Hematopoietic multipotent progenitor cell treated with erythropoietin and hydrocortisone succinate and interleukin-3 and kit ligand, for 6 days (in vitro differentiated cells): ENCODE data around the gene TNIK.
A peak's percentile ranks its signal among the peaks of the same experiment; 100 is the strongest.
"Not testable (repeated sequence)": the region's sequence is repeated elsewhere in the genome, so short reads cannot be mapped to it uniquely, and the experiment has no call there.

Experiments used
- DNase-seq: peaks from one replicate; pipeline ENCODE4 v3.0.0-alpha.2; 2015

TNIK gene

DNA sequence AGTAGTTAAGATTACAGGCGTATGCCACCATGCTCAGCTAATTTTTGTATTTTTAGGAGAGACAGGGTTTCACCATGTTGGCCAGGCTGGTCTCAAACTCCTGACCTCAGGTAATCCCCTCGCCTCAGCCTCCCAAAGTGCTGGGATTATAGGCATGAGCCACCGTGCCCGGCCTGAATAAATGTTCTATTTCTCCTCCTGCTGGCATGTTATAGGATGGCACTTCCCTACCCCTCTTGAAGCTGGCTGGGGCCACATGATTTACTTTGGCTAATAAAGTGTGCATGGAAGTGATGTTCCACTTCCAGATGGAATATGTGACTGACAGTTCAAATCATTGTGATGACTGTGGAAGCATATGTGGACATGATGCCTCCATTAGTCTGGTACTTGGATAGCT is 77.9 kb downstream of the TNIK start:
- not testable (repeated sequence) for DNase-seq

DNA sequence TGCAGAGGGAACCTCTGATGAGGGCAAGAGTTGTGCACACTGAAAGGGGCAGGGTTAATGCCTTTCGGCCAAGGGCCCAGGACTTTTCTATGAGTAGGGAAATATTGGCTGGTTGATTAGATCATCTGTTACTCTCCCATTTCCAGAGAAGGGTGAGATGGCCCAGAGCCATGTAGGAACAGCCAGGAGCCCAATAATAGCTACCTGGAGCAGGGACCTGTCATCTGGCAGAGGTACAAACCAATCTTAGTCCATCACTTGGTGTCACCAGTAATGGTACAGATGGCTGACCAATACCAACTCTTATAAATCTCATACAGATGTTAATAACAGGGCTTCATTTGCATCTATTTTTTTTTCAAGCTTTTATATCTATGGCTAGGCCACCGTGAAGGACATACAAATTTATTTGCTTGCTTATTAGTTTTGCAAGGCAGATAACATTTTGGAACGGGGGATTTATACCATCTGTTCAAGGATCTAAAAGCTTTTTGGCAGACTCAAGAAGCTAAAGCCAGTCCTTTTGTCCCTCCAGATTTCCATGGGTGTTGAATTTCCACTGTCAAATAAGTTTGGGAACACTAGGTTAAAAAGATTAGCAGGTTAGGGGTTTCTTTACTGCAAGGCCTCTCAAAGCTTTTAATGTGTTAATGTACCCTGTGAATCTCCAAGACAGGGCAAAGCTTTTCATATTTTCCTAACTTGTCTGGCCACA is 79.3 kb downstream of the TNIK start:
- no peak for DNase-seq

DNA sequence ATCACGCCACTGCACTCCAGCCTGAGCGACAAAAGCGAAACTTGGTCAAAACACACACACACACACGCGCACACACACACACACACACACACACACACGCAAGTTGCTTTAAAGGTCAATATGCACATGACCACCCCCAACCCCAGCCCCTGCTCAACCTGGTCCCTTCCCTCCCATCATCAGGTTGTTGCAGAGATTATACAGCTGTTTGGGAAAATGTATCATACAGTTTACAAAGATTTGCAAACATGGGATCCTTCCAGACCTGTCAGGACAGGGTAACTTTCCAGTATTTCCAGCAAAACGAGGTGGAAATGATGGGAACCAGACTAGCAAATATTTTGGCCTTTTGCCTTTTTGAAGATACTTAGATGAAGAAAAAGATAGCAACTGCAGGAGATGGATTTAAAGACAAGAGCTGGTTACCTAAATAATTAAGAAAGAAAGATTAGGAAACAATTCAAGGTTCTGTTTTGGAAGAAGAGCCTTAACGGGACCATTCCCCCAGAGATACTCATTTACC is 80.2 kb downstream of the TNIK start:
- no peak for DNase-seq

DNA sequence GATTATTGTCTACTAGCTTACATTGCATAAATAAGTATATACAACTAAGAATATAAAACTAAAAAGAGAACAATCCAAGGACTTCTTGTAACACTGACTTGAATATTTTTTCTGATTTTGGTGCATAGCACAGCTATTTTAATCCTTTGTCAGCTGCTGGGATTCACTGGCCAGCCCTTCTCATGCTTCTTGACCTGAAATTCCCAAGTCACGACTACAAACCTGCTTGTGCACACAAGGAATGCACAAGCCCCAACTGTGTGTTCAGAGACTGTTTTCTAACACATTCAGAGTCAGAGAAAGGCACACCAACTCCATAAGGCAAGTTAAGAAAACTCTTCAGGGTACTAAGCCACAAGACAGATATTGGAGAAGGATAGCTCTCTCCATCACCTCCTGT is 80.9 kb downstream of the TNIK start:
- no peak for DNase-seq

DNA sequence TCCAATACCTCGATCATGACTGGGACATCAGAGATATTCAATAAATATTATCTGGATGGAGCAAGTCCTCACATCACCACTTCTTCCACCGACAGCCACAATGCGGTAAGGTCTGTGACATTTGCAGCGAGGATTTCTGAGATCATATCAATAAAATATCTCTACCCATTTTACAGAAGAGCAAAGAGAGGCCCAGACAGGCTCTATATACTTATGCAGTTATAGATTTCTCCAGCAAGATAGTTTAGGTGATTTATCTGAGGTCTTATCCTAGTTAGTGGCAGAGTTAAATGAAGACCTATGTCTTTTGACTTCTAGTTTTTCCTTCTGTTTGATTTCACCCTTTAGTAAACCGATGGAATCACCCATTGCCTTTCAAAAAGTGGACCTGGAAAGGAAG is 81.6 kb downstream of the TNIK start:
- no peak for DNase-seq

DNA sequence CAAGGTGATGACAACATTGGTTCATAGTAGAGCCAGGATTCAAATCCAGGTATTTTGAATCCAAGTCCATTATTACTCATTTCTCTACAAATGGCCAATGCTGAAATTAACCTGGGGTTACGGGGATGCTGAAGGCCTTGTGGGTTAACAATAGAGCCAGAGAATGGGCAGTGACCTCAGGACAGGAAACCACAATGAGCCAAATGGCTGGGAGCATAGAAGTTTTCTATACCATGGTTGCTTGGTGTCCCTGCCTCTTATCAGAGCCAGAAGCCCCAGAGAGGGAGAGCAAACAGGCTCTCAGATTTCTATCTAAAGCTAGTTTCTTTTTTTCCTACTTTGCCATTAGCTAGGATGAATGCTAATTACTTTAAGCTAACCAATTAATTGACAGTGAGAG is 82.3 kb downstream of the TNIK start:
- peak; percentile 18 for DNase-seq

DNA sequence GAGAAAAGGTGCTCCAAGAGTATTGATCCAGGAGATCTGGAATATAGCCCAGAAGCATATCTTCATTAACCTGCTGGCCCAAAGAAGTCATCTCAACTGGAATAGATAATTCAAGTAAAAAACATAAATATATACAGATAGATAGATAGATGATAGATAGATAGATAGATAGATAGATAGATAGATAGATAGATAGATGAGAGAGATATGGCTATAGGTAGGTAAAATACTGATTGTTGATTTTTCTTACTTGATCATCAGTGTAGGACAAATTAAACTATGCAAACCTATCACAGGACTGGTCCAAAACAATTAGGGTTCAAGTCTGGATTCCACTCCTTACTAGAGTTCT is 83.6 kb downstream of the TNIK start:
- no peak for DNase-seq

DNA sequence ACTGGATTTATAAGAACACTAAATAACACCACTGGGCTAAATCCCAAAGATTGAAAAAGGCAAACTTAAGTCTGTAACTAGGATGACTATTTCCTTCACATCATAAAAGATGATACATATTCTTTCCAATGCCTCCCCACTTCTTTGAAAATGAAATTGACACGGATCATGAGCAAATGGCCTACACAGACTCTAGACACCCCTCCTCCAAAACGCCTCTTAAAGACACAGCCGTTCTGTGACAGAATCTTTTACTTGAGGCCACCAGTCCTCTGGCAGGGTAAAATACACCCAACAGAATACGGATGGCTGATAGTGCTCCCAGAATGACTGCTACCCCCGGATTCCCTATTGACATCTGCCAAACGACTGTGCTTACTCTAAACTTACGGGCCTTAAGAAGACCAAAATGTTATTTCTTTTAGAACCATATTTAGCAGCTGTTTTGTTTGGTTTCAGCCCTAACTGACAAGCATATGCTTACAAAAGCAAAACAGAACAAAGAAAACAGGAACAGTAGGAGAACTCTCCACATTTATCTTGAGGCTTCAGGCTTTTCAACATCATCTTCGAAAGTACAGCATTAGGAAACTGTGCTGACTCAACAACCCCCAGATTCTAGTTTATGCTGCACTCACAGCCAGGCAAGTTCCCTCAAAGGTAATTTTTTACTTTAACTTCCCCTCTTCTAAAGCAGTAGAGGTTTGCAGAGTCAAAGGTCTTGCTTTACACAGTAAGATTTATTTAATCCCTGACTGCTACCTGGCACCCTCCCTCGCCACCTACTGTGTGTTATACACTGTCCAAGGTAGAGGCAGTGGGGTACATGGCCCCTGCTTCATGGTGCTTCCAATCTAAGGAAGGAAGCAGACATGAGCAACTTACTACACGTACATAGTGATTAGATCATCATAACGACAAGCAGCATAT is 84.3 kb downstream of the TNIK start:
- DNase-seq = peak; percentile 76

DNA sequence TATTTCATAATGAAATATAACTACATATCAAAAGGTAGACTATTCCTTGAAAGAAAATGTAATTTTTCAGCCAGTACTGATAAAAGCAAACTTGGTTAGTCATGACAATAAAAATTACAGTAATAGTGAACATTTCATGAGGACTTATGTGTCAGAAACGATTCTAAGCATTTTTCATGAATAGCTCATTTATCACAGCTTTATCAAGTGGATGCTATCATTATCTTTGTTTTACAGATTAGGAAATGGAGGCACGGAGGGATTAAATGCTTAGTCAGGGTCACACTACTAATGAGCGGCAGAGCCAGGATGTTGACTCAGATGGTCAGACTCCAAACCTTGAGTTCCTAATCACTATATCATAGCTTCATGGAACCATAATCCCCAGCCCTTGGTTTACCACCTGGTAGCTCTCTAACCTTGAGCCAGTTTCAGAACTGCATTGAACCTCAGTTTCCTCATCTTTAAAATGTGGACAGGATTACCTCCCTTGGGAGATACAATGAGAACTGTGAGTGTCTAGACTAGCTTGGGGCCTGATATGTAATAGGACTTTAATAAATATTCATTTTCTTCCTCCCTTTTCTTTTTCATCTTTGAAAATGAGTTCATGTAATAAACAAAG is 85.4 kb downstream of the TNIK start:
- peak; percentile 57 for DNase-seq

DNA sequence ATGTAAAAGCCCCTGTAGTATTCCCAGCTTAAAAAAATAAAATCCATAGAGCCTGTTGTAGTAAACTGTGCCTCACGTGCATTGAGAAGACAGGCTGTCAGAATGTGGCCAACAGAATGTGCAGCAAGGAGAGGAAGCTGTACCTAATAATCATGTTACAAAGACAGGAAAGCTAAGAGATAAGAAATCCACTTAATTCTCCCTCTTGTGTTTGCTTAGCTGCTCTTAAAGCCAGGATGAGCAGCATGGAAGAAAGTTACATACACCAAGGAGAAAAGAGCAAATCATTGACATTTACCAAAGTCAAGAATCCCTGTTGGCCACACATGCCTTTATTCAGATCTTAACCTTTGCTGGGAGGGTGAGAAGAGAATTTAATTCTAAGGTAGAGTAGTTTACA is 85.9 kb downstream of the TNIK start:
- DNase-seq = peak; percentile 34

DNA sequence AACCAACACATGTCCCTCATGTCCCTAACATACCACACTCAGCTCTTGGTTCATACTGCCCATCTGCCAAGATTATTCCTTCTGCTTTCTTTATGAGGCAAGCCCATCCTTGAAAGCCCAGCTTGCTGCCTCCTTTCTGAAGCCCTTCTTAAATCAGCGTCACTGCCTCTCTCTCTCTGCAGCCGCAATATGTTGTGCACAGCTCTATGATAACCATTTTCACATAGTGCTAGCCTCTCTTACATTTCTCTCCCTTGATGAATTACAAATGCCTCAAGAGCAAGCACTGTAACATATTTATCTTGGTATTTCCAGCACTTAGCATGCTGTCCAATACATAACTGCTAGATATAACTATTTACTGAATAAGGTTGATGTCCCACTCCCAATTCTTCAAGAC is 86.5 kb downstream of the TNIK start:
- no peak for DNase-seq

DNA sequence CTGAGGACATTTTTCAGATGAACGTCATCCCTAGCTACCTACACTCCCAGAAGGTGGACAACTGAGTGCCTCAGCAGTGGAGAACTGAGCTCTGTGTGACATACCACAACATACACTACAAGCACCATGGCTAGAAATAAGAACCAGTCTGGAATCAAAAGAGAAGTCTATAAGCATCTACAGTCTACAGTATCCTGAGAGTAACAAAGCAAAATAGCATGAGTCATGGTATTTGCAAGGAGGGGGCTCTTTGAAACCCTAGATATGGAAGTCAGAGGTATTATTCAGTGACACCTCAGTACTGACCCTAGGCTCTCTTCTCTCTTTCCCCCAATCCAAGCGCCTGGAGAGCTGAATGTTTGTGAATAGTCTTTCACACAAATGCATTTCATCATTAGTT is 87.5 kb downstream of the TNIK start:
- no peak for DNase-seq

DNA sequence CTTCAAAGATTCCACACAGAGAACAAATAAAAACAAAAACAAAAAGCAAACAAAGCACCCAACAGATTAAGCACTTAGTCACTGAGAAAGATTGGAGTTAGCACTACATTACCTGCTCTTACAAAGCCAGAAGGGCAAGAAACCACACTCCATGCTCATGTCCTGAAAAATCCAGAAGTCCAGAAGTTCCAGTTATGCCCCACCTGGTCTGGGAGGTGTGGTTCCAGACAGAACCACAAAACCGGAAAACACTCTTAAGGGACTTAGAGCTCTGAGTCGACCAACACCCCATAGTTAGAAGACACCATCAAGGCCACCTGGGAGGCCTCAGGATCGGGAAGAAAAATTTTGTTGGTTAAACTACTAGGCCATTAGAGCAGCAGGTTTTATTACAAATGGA is 88.9 kb downstream of the TNIK start:
- DNase-seq = no peak

DNA sequence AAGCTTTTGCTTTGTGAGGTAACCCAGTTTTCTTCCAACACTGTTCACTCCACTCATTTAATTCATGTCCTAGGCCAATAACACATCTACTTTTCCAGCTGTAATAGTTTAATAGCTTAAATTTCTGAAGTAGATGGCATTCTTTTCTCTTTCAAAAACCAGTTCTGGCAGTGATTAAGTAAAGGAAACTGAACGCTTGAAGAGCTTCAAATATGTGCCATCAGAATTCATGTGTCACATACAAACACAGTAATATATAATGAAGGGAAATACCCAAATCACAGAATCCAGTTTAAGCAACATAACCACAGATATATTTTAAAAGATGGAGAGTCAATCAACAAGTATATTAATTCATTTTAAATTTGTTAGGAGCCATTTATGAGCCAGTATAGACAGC is 91.0 kb downstream of the TNIK start:
- no peak for DNase-seq

DNA sequence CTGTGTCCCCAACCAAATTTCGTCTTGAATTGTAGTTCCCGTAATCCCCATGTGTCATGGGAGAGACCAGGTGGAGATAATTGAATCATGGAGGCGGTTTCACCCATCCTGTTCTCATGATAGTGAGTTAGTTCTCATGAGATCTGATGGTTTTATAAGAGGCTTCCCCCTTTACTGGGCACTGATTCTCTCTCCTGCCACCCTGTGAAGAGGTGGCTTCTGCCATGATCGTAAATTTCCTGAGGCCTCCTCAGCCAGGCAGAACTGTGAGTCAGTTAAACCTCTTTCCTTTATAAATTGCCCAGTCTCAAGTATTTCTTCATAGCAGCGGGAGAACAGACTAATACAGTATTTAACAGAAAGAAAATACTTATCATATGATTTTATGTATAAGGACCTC is 93.5 kb downstream of the TNIK start:
- not testable (repeated sequence) for DNase-seq

DNA sequence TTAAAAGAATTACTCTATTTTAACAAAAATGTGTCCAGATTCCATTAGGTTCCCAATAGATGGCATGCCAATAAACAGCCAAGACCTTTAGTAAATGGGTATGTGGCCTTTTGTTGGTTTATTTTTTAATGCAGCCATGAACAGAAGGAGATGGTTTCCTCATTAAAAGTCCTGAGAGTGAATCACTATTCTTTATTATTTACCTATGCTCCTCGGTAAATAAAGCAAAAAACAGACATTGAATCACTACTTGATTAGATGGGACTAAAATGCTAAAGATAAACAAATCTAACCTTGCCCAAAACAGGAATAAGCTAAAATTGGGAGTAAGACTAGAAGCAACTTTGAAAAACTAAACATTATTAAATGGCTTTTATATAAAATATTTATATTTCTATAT is 94.2 kb downstream of the TNIK start:
- no peak for DNase-seq

DNA sequence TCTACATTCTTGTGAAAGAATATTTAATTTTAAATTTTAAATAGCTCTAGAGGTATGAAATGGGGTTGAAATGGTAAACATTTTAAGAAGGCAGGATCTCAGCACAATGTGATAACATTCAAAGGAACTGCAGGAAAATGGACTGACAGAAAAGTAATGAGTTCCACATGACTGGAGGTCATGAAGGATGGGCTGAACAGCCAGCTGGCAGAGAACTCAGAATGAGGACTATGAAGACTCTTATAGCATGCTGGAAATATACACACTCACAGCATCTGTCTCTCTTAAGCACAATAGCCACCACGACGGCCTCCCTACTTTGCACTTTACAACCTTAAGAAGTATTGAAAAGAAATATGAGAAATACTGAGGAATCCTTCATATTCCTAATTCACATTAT is 94.7 kb downstream of the TNIK start:
- DNase-seq = no peak

DNA sequence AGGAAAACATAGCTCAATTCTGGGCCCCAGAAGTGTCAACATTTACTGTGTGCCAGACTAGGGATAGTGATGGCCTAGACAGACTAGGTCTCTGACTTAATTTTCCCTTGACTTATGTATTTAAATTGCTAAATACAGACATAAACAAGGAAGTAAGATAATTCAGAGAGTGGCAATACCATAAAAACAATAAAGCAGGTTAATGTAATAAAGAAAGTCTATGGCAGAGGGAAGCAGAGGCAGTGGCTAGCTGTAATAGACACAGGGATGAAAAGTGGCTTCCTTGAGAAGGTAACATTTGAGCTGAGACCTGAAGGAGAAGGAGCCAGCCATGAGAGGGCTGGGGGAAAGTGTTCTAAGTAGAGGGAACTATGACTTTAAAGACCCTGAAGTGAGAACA is 95.7 kb downstream of the TNIK start:
- no peak for DNase-seq

DNA sequence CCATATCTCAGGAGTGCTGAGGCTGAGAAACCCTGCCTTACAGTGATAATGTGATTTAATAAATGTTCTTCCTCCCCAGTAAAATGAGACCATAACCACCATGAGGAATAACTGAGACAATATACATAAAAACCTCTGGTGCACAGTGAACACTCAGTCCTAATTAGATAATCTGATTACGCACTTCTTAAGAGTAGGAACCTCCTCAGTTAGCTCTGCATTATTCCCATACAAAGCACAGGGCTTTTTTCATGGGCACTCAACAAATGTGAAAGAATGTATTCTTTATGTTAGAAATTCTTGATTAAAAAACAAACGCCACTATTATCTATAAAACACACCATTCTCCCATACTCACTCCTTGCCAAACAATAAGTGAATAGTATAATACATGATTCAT is 97.0 kb downstream of the TNIK start:
- no peak for DNase-seq

DNA sequence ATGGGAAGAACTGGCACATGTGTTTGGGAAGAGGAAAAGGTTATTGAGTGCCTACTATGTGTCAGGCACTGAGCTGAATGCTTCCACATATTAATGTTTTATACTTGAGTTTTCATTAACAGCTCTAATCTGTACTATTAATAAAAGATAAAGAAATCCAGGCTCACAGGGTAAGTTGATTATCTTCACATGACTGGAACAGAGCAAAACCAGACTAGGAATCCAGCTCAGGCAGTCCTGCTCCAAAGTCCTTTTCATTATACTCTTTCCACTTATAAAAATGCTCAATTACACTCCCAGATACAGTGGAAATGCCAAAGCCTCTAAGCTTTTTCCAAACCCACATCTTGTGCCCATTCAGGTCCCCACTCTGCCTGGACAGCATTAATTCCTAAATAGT is 97.6 kb downstream of the TNIK start:
- no peak for DNase-seq

DNA sequence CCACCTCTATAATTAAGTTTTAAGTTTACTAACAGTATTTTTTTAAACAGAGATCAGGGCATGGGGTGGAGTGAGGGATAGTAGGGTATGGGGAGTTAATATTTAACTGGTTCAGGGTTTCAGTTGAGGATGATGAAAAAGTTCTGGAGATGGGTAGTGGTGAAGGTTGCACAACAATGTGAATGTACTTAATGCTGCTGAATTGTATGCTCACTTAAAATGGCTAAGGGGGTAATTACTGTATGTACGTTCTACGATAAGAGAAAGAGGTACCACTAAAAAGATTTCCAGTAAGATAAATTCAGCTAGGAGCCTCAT is 101.4 kb downstream of the TNIK start:
- peak; percentile 74 for DNase-seq

DNA sequence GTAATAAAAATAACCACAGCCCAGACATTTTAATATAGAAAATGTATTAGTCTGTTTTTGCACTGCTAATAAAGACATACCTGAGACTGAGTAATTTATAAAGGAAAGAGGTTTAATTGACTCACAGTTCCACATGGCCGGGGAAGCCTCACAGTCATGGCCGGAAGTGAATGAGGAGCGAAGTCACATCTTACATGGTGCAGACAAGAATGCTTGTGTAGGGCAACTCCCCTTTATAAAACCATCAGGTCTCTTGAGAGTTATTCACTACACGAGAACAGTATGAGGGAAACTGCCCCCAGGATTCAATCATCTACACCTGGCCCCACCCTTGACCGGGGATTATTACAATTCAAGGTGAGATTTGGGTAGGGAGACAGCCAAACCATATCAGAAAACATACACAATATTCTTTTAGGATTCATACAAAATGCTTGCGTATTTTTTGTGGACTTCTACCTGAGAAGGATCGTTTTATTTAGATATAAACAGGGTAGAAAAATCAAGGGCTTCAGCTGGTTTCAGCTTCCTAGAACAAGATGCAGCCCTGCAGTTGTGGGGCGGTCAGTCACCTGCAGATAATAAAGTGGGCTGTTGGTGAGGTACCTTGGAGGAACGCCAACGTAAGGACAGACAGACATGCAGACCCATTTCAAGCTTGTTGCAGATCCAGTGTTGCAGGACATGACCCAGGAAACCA is 101.9 kb downstream of the TNIK start:
- no peak for DNase-seq

DNA sequence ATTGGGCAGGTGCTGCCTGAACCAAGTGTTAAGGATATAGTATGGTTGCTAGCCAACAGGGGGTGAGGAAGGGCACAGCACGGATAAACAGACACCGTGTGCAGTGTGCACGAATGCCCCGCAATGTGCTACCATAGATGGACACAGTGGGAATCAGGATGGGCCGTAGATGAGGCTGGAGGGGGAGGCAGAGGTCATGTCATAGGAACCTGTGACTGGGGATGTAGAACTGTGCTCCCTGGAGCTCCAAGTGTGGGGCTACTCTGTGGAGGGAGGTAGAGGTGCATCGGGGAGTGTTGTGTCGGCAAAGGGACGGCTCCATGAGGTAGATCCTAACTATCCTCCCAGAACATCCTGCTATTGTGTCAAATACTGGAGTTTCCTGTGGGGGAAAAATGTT is 102.5 kb downstream of the TNIK start:
- no peak for DNase-seq
